ENCODE results near the gene MDP1.

GRCh38 chr14:24179961-24180796 is 35.7 kb downstream of the MDP1 start:
- no peak for TF ChIP-seq POLR2A (IDR thresholded peaks at IDR 0.05; ENCODE audit: low read length)
- no peak for TF ChIP-seq GATA1 (IDR thresholded peaks at IDR 0.05; ENCODE audit: low read depth, low read length)

Data from erythroblast (primary cell).